ENCODE data around the gene IMMP2L. TPM values are rescaled to one million over a fixed set of nuclear protein-coding genes. Genes with fewer than 3 reads are reported as not detected.

The IMMP2L gene
- total and polyA plus RNA-seq, 4 donors: 9.2 to 34.7 (median 11.1) TPM

DNA sequence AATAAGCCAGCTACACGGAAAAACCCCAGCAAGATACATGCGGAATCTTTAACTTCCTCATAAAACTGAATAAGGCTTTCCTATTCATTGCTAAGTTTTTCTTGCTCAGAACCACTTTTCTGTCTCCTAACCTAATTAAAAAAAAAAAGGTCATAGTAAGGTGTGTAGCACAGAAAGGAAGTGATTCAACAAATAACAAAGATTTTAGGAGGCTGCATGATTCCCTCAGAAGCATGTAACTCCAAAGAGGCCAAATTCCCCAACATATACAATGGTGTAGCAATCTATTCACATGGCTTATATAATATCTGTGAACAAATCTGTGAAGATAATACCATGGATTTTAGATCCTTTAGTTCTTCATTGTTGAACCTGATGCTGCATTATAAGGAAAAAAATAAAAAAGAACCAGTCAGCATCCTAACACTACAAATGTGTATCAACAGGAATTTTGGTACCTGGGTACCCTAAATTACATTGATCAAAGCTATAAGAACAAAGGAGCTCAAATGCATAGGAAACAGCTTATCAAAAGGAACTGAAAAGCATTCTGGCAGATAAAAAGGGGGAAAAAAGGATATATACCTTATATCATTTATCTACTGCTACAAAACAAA, 63.8 kb downstream of the IMMP2L start:
- Histone ChIP-seq H3K27me3 (ENCODE audit: control insufficient read depth in 3 of 3, insufficient read depth in 3 of 3, low read length in 2 of 3) (no peaks in the 10 kb centered on the region), H3K4me3 (no peak overlapping the region), H3K27ac (ENCODE audit: low read depth in 1 of 2, low read length in 1 of 2) (no peak overlapping the region), H3K9ac (ENCODE audit: insufficient read depth in 1 of 2, low read length in 2 of 2) (no peak overlapping the region), H3K4me1 (ENCODE audit: control insufficient read depth in 5 of 5, insufficient read depth in 5 of 5, low read length in 5 of 5) (no peaks in the 10 kb centered on the region), H3K36me3 (ENCODE audit: control insufficient read depth in 4 of 4, insufficient read depth in 4 of 4, low read length in 4 of 4) (no peaks in the 10 kb centered on the region), H3K9me3 (ENCODE audit: control insufficient read depth in 4 of 4, insufficient read depth in 3 of 4, low read length in 3 of 4) (peaks cover 0 to 2% (median 0%) of the 10 kb centered on the region in 4 donors)
- ATAC-seq (ENCODE audit: insufficient read depth, low FRiP score) (no peak), DNase-seq (no peak)
- WGBS, 2 donors: 48 to 78% methylated on average over 2 of the region's 2 CpGs
- TF ChIP-seq, protein P1, sequence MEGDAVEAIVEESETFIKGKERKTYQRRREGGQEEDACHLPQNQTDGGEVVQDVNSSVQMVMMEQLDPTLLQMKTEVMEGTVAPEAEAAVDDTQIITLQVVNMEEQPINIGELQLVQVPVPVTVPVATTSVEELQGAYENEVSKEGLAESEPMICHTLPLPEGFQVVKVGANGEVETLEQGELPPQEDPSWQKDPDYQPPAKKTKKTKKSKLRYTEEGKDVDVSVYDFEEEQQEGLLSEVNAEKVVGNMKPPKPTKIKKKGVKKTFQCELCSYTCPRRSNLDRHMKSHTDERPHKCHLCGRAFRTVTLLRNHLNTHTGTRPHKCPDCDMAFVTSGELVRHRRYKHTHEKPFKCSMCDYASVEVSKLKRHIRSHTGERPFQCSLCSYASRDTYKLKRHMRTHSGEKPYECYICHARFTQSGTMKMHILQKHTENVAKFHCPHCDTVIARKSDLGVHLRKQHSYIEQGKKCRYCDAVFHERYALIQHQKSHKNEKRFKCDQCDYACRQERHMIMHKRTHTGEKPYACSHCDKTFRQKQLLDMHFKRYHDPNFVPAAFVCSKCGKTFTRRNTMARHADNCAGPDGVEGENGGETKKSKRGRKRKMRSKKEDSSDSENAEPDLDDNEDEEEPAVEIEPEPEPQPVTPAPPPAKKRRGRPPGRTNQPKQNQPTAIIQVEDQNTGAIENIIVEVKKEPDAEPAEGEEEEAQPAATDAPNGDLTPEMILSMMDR (IDR thresholded peaks at IDR 0.05; ENCODE audit: control extremely low read depth, extremely low read depth): no peak

DNA sequence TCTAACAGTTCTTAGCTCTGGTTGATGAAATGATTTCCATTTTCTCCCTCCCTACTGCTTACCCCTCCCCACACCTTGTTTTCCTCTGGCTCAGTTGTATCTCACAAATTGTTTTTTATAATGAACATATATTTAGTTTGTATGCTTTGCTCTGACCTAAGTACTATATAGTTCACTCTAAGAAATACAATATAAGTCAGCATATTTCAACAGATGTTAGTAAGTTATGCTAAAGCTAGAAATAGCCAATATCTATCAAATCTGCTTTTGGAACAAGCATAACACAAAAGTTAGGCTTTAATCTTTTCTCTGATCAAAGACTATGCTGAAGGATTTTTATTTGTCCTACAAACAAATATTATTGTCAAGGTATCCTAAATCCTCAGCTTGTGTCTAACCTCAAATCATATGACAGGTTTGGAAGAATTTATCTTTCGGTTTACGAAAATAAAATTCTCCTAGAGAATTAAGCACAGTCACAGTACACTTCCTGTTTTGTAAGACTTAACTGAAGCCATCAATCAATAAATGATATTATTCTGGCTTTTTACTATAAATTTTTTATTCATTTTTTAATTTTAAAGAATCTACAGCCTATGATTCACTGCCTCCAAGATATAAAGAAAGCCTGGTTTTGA, 67.0 kb downstream of the IMMP2L start:
- 44 to 76% methylated on average over 2 of the region's 2 CpGs for WGBS, 2 donors
- Histone ChIP-seq H3K4me3 (no peak overlapping the region), H3K9ac (ENCODE audit: insufficient read depth in 1 of 2, low read length in 2 of 2) (no peak overlapping the region), H3K27me3 (ENCODE audit: control insufficient read depth in 3 of 3, insufficient read depth in 3 of 3, low read length in 2 of 3) (no peaks in the 10 kb centered on the region), H3K27ac (ENCODE audit: low read depth in 1 of 2, low read length in 1 of 2) (no peak overlapping the region), H3K4me1 (ENCODE audit: control insufficient read depth in 5 of 5, insufficient read depth in 5 of 5, low read length in 5 of 5) (no peaks in the 10 kb centered on the region), H3K36me3 (ENCODE audit: control insufficient read depth in 4 of 4, insufficient read depth in 4 of 4, low read length in 4 of 4) (no peaks in the 10 kb centered on the region), H3K9me3 (ENCODE audit: control insufficient read depth in 4 of 4, insufficient read depth in 3 of 4, low read length in 3 of 4) (no peaks in the 10 kb centered on the region)
- ATAC-seq (ENCODE audit: insufficient read depth, low FRiP score) (no peak), DNase-seq (no peak)
- TF ChIP-seq, protein P1 (IDR thresholded peaks at IDR 0.05; ENCODE audit: control extremely low read depth, extremely low read depth): no peak

DNA sequence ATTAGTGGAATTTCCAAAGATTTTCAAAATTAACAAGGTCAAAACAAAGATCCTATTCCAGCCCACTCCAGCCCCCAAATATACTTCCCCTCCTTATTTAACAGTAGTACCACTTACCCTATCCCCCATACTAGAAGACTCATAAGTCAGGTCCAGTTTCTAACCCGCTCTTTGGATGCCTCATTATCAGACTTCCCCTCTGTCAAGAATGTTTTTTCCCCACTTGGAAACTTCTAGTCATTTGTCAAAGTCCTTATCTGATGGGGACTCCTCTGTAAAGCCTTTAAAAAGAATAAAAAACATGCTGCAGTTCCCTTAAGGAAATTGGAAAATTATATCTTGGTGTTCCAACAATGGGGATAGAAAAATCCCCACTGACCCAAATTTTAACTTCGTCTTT, 70.1 kb downstream of the IMMP2L start:
- H3K27me3 ChIP-seq (ENCODE audit: control insufficient read depth in 3 of 3, insufficient read depth in 3 of 3, low read length in 2 of 3): no peaks in the 10 kb centered on the region
- no peaks in the 10 kb centered on the region for H3K36me3 ChIP-seq (ENCODE audit: control insufficient read depth in 4 of 4, insufficient read depth in 4 of 4, low read length in 4 of 4)
- no peak for DNase-seq
- TF ChIP-seq, protein P1 (IDR thresholded peaks at IDR 0.05; ENCODE audit: control extremely low read depth, extremely low read depth): no peak
- WGBS, 2 donors: 76 to 81% methylated on average over 2 of the region's 2 CpGs
- H3K4me1 ChIP-seq (ENCODE audit: control insufficient read depth in 5 of 5, insufficient read depth in 5 of 5, low read length in 5 of 5): no peaks in the 10 kb centered on the region
- no peaks in the 10 kb centered on the region for H3K9me3 ChIP-seq (ENCODE audit: control insufficient read depth in 4 of 4, insufficient read depth in 3 of 4, low read length in 3 of 4)
- no peak for ATAC-seq (ENCODE audit: insufficient read depth, low FRiP score)
- H3K4me3 ChIP-seq: no peak overlapping the region
- H3K27ac ChIP-seq (ENCODE audit: low read depth in 1 of 2, low read length in 1 of 2): no peak overlapping the region
- H3K9ac ChIP-seq (ENCODE audit: insufficient read depth in 1 of 2, low read length in 2 of 2): no peak overlapping the region

All from lung (tissue), 12 donors.